ENCODE measurements around the gene COPZ2.

GRCh38 chr17:47994724-47995123 lies 42.9 kb downstream of the COPZ2 start:
- TF ChIP-seq, protein P1, sequence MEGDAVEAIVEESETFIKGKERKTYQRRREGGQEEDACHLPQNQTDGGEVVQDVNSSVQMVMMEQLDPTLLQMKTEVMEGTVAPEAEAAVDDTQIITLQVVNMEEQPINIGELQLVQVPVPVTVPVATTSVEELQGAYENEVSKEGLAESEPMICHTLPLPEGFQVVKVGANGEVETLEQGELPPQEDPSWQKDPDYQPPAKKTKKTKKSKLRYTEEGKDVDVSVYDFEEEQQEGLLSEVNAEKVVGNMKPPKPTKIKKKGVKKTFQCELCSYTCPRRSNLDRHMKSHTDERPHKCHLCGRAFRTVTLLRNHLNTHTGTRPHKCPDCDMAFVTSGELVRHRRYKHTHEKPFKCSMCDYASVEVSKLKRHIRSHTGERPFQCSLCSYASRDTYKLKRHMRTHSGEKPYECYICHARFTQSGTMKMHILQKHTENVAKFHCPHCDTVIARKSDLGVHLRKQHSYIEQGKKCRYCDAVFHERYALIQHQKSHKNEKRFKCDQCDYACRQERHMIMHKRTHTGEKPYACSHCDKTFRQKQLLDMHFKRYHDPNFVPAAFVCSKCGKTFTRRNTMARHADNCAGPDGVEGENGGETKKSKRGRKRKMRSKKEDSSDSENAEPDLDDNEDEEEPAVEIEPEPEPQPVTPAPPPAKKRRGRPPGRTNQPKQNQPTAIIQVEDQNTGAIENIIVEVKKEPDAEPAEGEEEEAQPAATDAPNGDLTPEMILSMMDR (IDR thresholded peaks at IDR 0.05; ENCODE audit: low read length), result no peak
- TF ChIP-seq EZH2 (IDR thresholded peaks at IDR 0.05; ENCODE audit: borderline replicate concordance, low read length), result no peak

Data from OCI-LY1 (cell line).